D721Med (cell line): ENCODE measurements around the gene LSAMP.

Experiments
- DNase-seq: peaks from one replicate; pipeline ENCODE4 v3.0.0; 2011; ENCODE audit warnings: low spot score; ENCODE audit not compliant: insufficient read length
- FAIRE-seq: peaks from 2 replicates; lab custom pipeline; 2011; peaks lifted over from hg19 to GRCh38; lab: Jason Lieb, UNC
- CTCF ChIP-seq: IDR thresholded peaks from 2 replicates; pipeline ENCODE4 v1.5.1; 2012; ENCODE audit warnings: mild to moderate bottlenecking, control low read depth; ENCODE audit not compliant: insufficient read depth; ENCODE audit errors: missing control alignments

The LSAMP gene

GRCh38 chr3:115831864-115832263 lies 613.4 kb downstream of the LSAMP start:
- FAIRE-seq (no peak), DNase-seq (no peak)
- TF ChIP-seq CTCF = no peak

- no peak for TF ChIP-seq CTCF
- DNase-seq (no peak), FAIRE-seq (no peak)
These were observed 614.4 kb downstream of the LSAMP start for GRCh38 chr3:115830764-115831395.

DNA sequence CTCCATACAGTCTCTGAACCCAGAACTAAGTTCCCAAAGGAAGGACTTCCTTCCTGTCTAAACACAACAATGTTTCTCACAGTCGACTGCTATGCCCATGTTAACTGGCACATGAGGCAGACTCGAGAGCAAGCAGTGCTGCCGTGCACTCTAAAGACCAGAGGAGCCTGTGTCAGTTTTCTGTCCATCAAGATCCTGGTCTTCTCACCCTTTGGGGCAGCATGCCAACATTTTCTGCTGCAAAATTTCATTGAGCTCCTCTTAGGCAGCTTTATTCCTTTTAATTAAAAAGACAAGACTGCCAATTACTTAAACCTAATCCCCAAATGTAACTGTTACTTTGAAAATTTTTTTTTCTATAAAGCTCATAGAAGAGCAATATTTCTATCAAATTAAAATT lies 616.9 kb downstream of the LSAMP start:
- DNase-seq = no peak
- no peak for TF ChIP-seq CTCF
- no peak for FAIRE-seq

- DNase-seq (no peak), FAIRE-seq (no peak)
- TF ChIP-seq CTCF = no peak
These were observed 617.8 kb downstream of the LSAMP start for GRCh38 chr3:115827495-115827894.

DNA sequence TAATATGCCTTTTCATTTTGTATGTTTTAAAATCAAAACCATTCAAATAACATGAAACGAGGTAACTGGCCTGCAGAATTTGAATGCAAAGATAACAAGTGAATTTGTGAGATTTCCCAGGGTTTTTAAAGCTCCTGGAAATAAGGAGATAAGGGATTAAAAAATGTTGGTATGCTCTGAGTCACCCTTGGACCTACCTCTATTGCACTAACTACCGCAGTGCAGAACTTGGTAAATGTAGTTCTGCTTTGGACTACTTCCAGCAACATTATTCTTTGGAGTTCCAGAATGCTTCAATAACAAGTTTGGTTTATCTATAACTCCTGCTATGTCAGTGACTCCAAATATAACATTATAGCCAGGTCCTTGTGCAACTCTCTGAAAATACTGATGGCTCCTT lies 620.2 kb downstream of the LSAMP start:
- FAIRE-seq = peak; percentile 66
- DNase-seq = no peak
- TF ChIP-seq CTCF = no peak

GRCh38 chr3:115823083-115823482 lies 622.2 kb downstream of the LSAMP start:
- FAIRE-seq (no peak), DNase-seq (no peak)
- no peak for TF ChIP-seq CTCF

GRCh38 chr3:115822579-115822978 lies 622.7 kb downstream of the LSAMP start:
- FAIRE-seq = no peak
- DNase-seq = no peak

More at GRCh38 chr3:115822579-115822978, 622.7 kb downstream of the LSAMP start:
- TF ChIP-seq CTCF = no peak
